Measurements from ENCODE around the gene DDO.

- TF ChIP-seq POLR2A (IDR thresholded peaks at IDR 0.05), result no peak
- TF ChIP-seq CTCF (IDR thresholded peaks at IDR 0.05), result no peak
Measured at GRCh38 chr6:110369066-110369465, 46.3 kb downstream of the DDO start.

All from thyroid gland (tissue), 4 donors.